Mesenchymal stem cell (in vitro differentiated cells and primary cell): ENCODE data around the gene TLK1.

Source experiments
- DNase-seq: peaks from one replicate; pipeline ENCODE4 v3.0.0-alpha.2; 2013
- H2AFZ ChIP-seq: one replicate; pipeline ENCODE4 v1.6.1; 2013; ENCODE audit warnings: low read depth, mild to moderate bottlenecking, control low read depth, inconsistent platforms, low read length, moderate library complexity
- H2AK5ac ChIP-seq: 2 replicates; pipeline ENCODE4 v1.6.1; 2013; ENCODE audit warnings: low read length, moderate library complexity, mild to moderate bottlenecking, inconsistent platforms; ENCODE audit not compliant: severe bottlenecking
- H2BK120ac ChIP-seq: one replicate; pipeline ENCODE4 v1.6.1; 2013; ENCODE audit warnings: low read depth, mild to moderate bottlenecking, inconsistent platforms, low read length, moderate library complexity
- H2BK12ac ChIP-seq, 2 experiments: one replicate each; pipeline ENCODE4 v1.6.1; 2013; ENCODE audit warnings: inconsistent platforms in 2 of 2, low read length in 2 of 2, mild to moderate bottlenecking in 2 of 2, moderate library complexity in 2 of 2, control low read depth in 1 of 2
- H2BK15ac ChIP-seq: one replicate; pipeline ENCODE4 v1.6.1; 2013; ENCODE audit warnings: mild to moderate bottlenecking, low read depth, inconsistent platforms; ENCODE audit not compliant: poor library complexity, severe bottlenecking
- H2BK5ac ChIP-seq: 2 replicates; pipeline ENCODE4 v1.6.1; 2013; ENCODE audit warnings: low read depth, mild to moderate bottlenecking, low read length, control low read depth, inconsistent platforms; ENCODE audit not compliant: poor library complexity, severe bottlenecking
- H3K14ac ChIP-seq, 2 experiments: one replicate each; pipeline ENCODE4 v1.6.1; 2013; ENCODE audit warnings: inconsistent platforms in 2 of 2, low read length in 2 of 2, control low read depth in 1 of 2, mild to moderate bottlenecking in 1 of 2, moderate library complexity in 1 of 2
- H3K18ac ChIP-seq, 2 experiments: one replicate each; pipeline ENCODE4 v1.6.1; 2013; ENCODE audit warnings: inconsistent platforms in 2 of 2, low read length in 2 of 2, control low read depth in 1 of 2, low read depth in 1 of 2, mild to moderate bottlenecking in 1 of 2
- H3K23ac ChIP-seq, 2 experiments: one replicate each; pipeline ENCODE4 v1.6.1; 2013; ENCODE audit warnings: inconsistent platforms in 2 of 2, low read length in 2 of 2, mild to moderate bottlenecking in 2 of 2, moderate library complexity in 2 of 2, control low read depth in 1 of 2
- H3K27ac ChIP-seq: 2 replicates; pipeline ENCODE4 v1.5.1; 2013; ENCODE audit warnings: mild to moderate bottlenecking, moderate library complexity, low read length, control low read depth, inconsistent platforms; ENCODE audit not compliant: poor library complexity, severe bottlenecking
- H3K27me3 ChIP-seq, 2 experiments: 2 replicates each; pipeline versions ENCODE4 v1.6.1 to v1.7.0; 2013; ENCODE audit warnings: low read length in 2 of 2, mild to moderate bottlenecking in 2 of 2, moderate library complexity in 2 of 2, control low read depth in 1 of 2, inconsistent platforms in 1 of 2; ENCODE audit not compliant: control insufficient read depth in 1 of 2, insufficient read depth in 1 of 2
- H3K36me3 ChIP-seq, 2 experiments: 2 replicates each; pipeline versions ENCODE4 v1.6.1 to v1.7.0; 2013; ENCODE audit warnings: low read length in 2 of 2, control low read depth in 1 of 2, inconsistent platforms in 1 of 2, low read depth in 1 of 2, mild to moderate bottlenecking in 1 of 2; ENCODE audit not compliant: insufficient read depth in 2 of 2, control insufficient read depth in 1 of 2
- H3K4ac ChIP-seq, 2 experiments: one replicate each; pipeline ENCODE4 v1.6.1; 2013; ENCODE audit warnings: inconsistent platforms in 2 of 2, low read length in 2 of 2, mild to moderate bottlenecking in 2 of 2, moderate library complexity in 2 of 2, control low read depth in 1 of 2, low read depth in 1 of 2
- H3K4me1 ChIP-seq: 2 replicates; pipeline ENCODE4 v1.6.1; 2013; ENCODE audit warnings: low read depth, low read length, control low read depth; ENCODE audit not compliant: control insufficient read depth, insufficient read depth
- H3K4me2 ChIP-seq: 2 replicates; pipeline ENCODE4 v1.6.1; 2013; ENCODE audit warnings: low read length, mild to moderate bottlenecking, inconsistent platforms; ENCODE audit not compliant: poor library complexity, severe bottlenecking
- H3K4me3 ChIP-seq, 2 experiments: 2 replicates each; pipeline versions ENCODE4 v1.5.1 to v1.7.0; 2013; ENCODE audit warnings: low read length in 2 of 2, mild to moderate bottlenecking in 2 of 2, control low read depth in 1 of 2, low read depth in 1 of 2; ENCODE audit not compliant: insufficient read depth in 1 of 2
- H3K79me1 ChIP-seq: replicated peaks from 2 replicates; pipeline ENCODE4 v1.6.1; 2013; ENCODE audit warnings: mild to moderate bottlenecking, control low read depth, low read length, inconsistent platforms; ENCODE audit not compliant: poor library complexity, severe bottlenecking
- H3K9ac ChIP-seq: 2 replicates; pipeline ENCODE4 v1.7.0; 2013; ENCODE audit warnings: mild to moderate bottlenecking, low read length, moderate library complexity
- H3K9me3 ChIP-seq: 2 replicates; pipeline ENCODE4 v1.7.0; 2013; ENCODE audit warnings: mild to moderate bottlenecking, low read length; ENCODE audit not compliant: control insufficient read depth
- H4K8ac ChIP-seq: one replicate; pipeline ENCODE4 v1.6.1; 2013; ENCODE audit warnings: inconsistent platforms, mild to moderate bottlenecking, low read length, moderate library complexity
- H4K91ac ChIP-seq: one replicate; pipeline ENCODE4 v1.6.1; 2013; ENCODE audit warnings: mild to moderate bottlenecking, low read length, inconsistent platforms
- WGBS: methylation state at CpG from one replicate; pipeline ENCODE4 v1.1.7; 2013; ENCODE audit warnings: mixed read lengths; 5-methylcytosine and 5-hydroxymethylcytosine counted together

TLK1 gene

GRCh38 chr2:171066110-171066509 lies 94.6 kb downstream of the TLK1 start:
- Histone ChIP-seq H4K8ac (no peak overlapping the region), H3K4me1 (no peaks in the 10 kb centered on the region), H3K4me3 (no peak overlapping the region), H2BK5ac (no peak overlapping the region), H2AFZ (no peak overlapping the region), H3K4me2 (no peak overlapping the region), H3K36me3 (peaks cover 0 to 13% of the 10 kb centered on the region in 2 experiments), H2BK12ac (no peak overlapping the region), H3K14ac (no peak overlapping the region), H2BK15ac (no peak overlapping the region), H3K4ac (no peak overlapping the region), H2AK5ac (no peak overlapping the region), H3K27ac (no peak overlapping the region), H2BK120ac (no peak overlapping the region), H3K27me3 (no peaks in the 10 kb centered on the region), H3K9me3 (no peaks in the 10 kb centered on the region), H3K9ac (no peak overlapping the region), H4K91ac (no peak overlapping the region), H3K18ac (no peak overlapping the region), H3K23ac (no peak overlapping the region), H3K79me1 (peaks cover 14% of the 10 kb centered on the region)
- no peak for DNase-seq
- WGBS = no CpG with 5 or more reads among the region's 1 CpG

- no peaks in the 10 kb centered on the region for H3K9me3 ChIP-seq
- no peak overlapping the region for H4K8ac ChIP-seq
- H2AFZ ChIP-seq = no peak overlapping the region
- H2BK5ac ChIP-seq = no peak overlapping the region
- no peak overlapping the region for H3K27ac ChIP-seq
- no peak overlapping the region for H3K4ac ChIP-seq
- peaks cover 12% of the 10 kb centered on the region for H3K79me1 ChIP-seq
- no peak overlapping the region for H3K4me2 ChIP-seq
- H2AK5ac ChIP-seq = no peak overlapping the region
- whole genome bisulfite sequencing = 100% methylated on average over 2 of the region's 2 CpGs
- no peak overlapping the region for H3K9ac ChIP-seq
- H2BK12ac ChIP-seq = no peak overlapping the region
- H3K23ac ChIP-seq = no peak overlapping the region
- no peak overlapping the region for H2BK120ac ChIP-seq
- H3K4me1 ChIP-seq = no peaks in the 10 kb centered on the region
- no peak overlapping the region for H4K91ac ChIP-seq
- H3K27me3 ChIP-seq = no peaks in the 10 kb centered on the region
- H3K36me3 ChIP-seq = peaks cover 4 to 83% of the 10 kb centered on the region in 2 experiments
- no peak overlapping the region for H3K14ac ChIP-seq
- no peak overlapping the region for H2BK15ac ChIP-seq
- no peak for DNase-seq
- no peak overlapping the region for H3K18ac ChIP-seq
- H3K4me3 ChIP-seq = no peak overlapping the region
Observed at GRCh38 chr2:171057575-171057974, 103.1 kb downstream of the TLK1 start.

GRCh38 chr2:171056307-171056706 lies 104.4 kb downstream of the TLK1 start:
- no peak for DNase-seq
- Histone ChIP-seq H3K79me1 (peaks cover 11% of the 10 kb centered on the region), H3K27me3 (no peaks in the 10 kb centered on the region)

GRCh38 chr2:171049691-171050090 lies 111.0 kb downstream of the TLK1 start:
- H3K14ac ChIP-seq = no peak overlapping the region
- no peak overlapping the region for H2BK15ac ChIP-seq
- no peak overlapping the region for H3K4ac ChIP-seq
- no peak overlapping the region for H3K23ac ChIP-seq
- no peak overlapping the region for H3K18ac ChIP-seq
- H3K4me1 ChIP-seq = no peaks in the 10 kb centered on the region
- no peak overlapping the region for H2BK5ac ChIP-seq
- no peak overlapping the region for H2BK120ac ChIP-seq
- no peak overlapping the region for H3K4me2 ChIP-seq
- no peak overlapping the region for H2AFZ ChIP-seq
- DNase-seq = no peak
- no peak overlapping the region for H3K9ac ChIP-seq
- peaks cover 6 to 93% of the 10 kb centered on the region in 2 experiments for H3K36me3 ChIP-seq
- H2BK12ac ChIP-seq = no peak overlapping the region
- H2AK5ac ChIP-seq = no peak overlapping the region
- H3K27ac ChIP-seq = no peak overlapping the region
- H3K79me1 ChIP-seq = peaks cover 4% of the 10 kb centered on the region
- H3K9me3 ChIP-seq = no peaks in the 10 kb centered on the region
- H4K8ac ChIP-seq = no peak overlapping the region
- no peak overlapping the region for H3K4me3 ChIP-seq
- no peak overlapping the region for H4K91ac ChIP-seq
- no peaks in the 10 kb centered on the region for H3K27me3 ChIP-seq
- 97% methylated on average over 5 of the region's 7 CpGs for WGBS

More at GRCh38 chr2:171056307-171056706, 104.4 kb downstream of the TLK1 start:
- no peak overlapping the region for H3K9ac ChIP-seq
- no peak overlapping the region for H2BK15ac ChIP-seq
- H3K4me3 ChIP-seq = no peak overlapping the region
- H2BK12ac ChIP-seq = no peak overlapping the region
- peaks cover 6 to 95% of the 10 kb centered on the region in 2 experiments for H3K36me3 ChIP-seq
- no peak overlapping the region for H4K91ac ChIP-seq
- no peak overlapping the region for H3K4ac ChIP-seq
- H3K4me2 ChIP-seq = no peak overlapping the region
- H4K8ac ChIP-seq = no peak overlapping the region
- no peaks in the 10 kb centered on the region for H3K4me1 ChIP-seq
- H3K9me3 ChIP-seq = no peaks in the 10 kb centered on the region
- H2AK5ac ChIP-seq = no peak overlapping the region
- no peak overlapping the region for H3K23ac ChIP-seq
- WGBS = no CpG with 5 or more reads among the region's 1 CpG
- no peak overlapping the region for H3K27ac ChIP-seq
- H3K18ac ChIP-seq = no peak overlapping the region
- no peak overlapping the region for H3K14ac ChIP-seq
- H2BK120ac ChIP-seq = no peak overlapping the region
- no peak overlapping the region for H2BK5ac ChIP-seq
- H2AFZ ChIP-seq = no peak overlapping the region
